ENCODE data around the gene CRIP2.

DNA sequence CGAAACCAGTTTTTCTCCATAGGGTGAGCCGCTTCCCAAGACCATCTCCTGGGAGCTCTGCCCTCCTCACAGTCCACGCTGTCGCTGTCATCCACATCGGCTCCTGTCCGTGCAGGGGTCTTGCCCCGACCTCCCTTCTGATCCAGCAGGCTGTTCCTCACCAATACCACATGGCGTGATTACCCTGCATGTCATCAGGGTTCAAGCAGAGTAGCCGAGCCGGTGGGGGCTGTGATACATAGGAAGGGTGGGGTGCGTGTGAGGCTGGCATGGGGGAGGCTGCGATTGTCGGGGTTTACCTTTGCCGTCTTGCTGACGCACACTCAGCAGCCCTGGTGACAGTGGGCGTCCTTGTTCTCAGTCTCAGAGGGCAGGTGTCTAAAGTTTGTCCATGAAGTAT is 33.4 kb downstream of the CRIP2 start:
- TF ChIP-seq CTCF (IDR thresholded peaks at IDR 0.05; ENCODE audit: low read length) (no peak), EZH2 (IDR thresholded peaks at IDR 0.05; ENCODE audit: borderline replicate concordance, low read length) (no peak)
